Gastroesophageal sphincter (tissue), 3 donors: Measurements from ENCODE around the gene CUX1.

ENCODE experiments used
- CTCF ChIP-seq, 4 experiments: fragments of 200-600 bp in 2 of 4; fragments of 450-650 bp in 2 of 4; sonication (generic) in 1 of 4; IDR thresholded peaks; one replicate each; pipeline ENCODE4 v1.5.1; 2017 to 2019; ENCODE audit warnings: antibody characterized with exemption in 4 of 4, mild to moderate bottlenecking in 2 of 4, moderate library complexity in 2 of 4
- EP300 ChIP-seq: sonication (generic); formaldehyde crosslinking; IDR thresholded peaks from one replicate; pipeline ENCODE4 v1.6.1; 2017; ENCODE audit warnings: antibody characterized with exemption, mild to moderate bottlenecking
- POLR2AphosphoS5 ChIP-seq: sonication (generic); formaldehyde crosslinking; IDR thresholded peaks from one replicate; pipeline ENCODE4 v1.6.1; 2017; ENCODE audit warnings: antibody characterized with exemption

GRCh38 chr7:101819913-101820522 lies 2.6 kb downstream of the CUX1 start:
- TF ChIP-seq EP300 (no peak), CTCF (IDR thresholded peaks at IDR 0.05) (no peak), POLR2AphosphoS5 (no peak)
